Osteocyte (in vitro differentiated cells): Measurements from ENCODE around the gene WDR59. TPM values are rescaled to one million over a fixed set of nuclear protein-coding genes. Genes with fewer than 3 reads are reported as not detected.

Experiments used
- DNase-seq: peaks from one replicate; pipeline ENCODE4 v3.0.0; 2021; ENCODE audit warnings: mixed read lengths; ENCODE audit not compliant: unreplicated experiment; ENCODE audit errors: extremely low spot score
- H3K27ac Mint-ChIP-seq: one replicate; pipeline ENCODE4 v1.8.0; 2021; ENCODE audit warnings: mild to moderate bottlenecking, mixed read lengths; ENCODE audit not compliant: unreplicated experiment
- H3K27me3 Mint-ChIP-seq: one replicate; pipeline ENCODE4 v1.8.0; 2021; ENCODE audit warnings: mixed read lengths; ENCODE audit not compliant: unreplicated experiment
- H3K36me3 Mint-ChIP-seq: one replicate; pipeline ENCODE4 v1.8.0; 2021; ENCODE audit warnings: mixed read lengths; ENCODE audit not compliant: unreplicated experiment
- H3K4me1 Mint-ChIP-seq: one replicate; pipeline ENCODE4 v1.8.0; 2021; ENCODE audit warnings: mixed read lengths; ENCODE audit not compliant: unreplicated experiment
- H3K4me3 Mint-ChIP-seq: one replicate; pipeline ENCODE4 v1.8.0; 2021; ENCODE audit warnings: mild to moderate bottlenecking, moderate library complexity, mixed read lengths; ENCODE audit not compliant: unreplicated experiment
- H3K9me3 Mint-ChIP-seq: one replicate; pipeline ENCODE4 v1.8.0; 2021; ENCODE audit warnings: mixed read lengths; ENCODE audit not compliant: unreplicated experiment
- total RNA-seq: library from RNA; stranded (reverse); gene quantifications from 2 replicates; pipeline ENCODE4 v1.2.1, GENCODE V29; 2021
- TF ChIP-seq, protein P1 (sequence below): fragments of 200-600 bp; sonication (generic); IDR thresholded peaks from 2 replicates; pipeline ENCODE4 v1.5.0; 2021; ENCODE audit warnings: antibody characterized with exemption, mild to moderate bottlenecking, moderate library complexity

The WDR59 gene
- total RNA-seq, 1 donor from 2014 or later = 63.3 TPM

DNA sequence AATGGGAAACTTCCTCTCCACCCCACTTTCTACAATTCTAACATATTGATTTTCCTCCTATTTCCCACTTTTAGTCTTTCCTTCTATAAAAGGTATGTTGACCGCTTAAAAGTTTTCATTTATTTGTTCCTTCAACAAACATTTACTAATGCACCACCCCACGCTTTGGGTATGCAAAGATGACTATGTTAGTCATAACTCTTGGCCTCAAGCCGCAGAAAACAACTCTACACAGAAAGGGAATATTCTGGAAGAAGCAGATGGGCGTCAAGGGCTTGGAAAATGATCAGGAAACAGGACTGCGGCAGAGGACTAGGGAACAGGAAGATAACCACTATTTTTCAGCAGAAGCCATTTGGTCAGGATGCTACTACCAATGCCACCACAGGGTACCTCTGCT is 153.5 kb downstream of the WDR59 start:
- TF ChIP-seq, protein P1, sequence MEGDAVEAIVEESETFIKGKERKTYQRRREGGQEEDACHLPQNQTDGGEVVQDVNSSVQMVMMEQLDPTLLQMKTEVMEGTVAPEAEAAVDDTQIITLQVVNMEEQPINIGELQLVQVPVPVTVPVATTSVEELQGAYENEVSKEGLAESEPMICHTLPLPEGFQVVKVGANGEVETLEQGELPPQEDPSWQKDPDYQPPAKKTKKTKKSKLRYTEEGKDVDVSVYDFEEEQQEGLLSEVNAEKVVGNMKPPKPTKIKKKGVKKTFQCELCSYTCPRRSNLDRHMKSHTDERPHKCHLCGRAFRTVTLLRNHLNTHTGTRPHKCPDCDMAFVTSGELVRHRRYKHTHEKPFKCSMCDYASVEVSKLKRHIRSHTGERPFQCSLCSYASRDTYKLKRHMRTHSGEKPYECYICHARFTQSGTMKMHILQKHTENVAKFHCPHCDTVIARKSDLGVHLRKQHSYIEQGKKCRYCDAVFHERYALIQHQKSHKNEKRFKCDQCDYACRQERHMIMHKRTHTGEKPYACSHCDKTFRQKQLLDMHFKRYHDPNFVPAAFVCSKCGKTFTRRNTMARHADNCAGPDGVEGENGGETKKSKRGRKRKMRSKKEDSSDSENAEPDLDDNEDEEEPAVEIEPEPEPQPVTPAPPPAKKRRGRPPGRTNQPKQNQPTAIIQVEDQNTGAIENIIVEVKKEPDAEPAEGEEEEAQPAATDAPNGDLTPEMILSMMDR = no peak
- peaks cover 11% of the 10 kb centered on the region for H3K9me3 Mint-ChIP-seq
- H3K4me3 Mint-ChIP-seq = no peak overlapping the region
- no peaks in the 10 kb centered on the region for H3K4me1 Mint-ChIP-seq
- H3K27ac Mint-ChIP-seq = no peak overlapping the region
- no peak for DNase-seq
- peaks cover 35% of the 10 kb centered on the region for H3K27me3 Mint-ChIP-seq
- H3K36me3 Mint-ChIP-seq = no peaks in the 10 kb centered on the region

DNA sequence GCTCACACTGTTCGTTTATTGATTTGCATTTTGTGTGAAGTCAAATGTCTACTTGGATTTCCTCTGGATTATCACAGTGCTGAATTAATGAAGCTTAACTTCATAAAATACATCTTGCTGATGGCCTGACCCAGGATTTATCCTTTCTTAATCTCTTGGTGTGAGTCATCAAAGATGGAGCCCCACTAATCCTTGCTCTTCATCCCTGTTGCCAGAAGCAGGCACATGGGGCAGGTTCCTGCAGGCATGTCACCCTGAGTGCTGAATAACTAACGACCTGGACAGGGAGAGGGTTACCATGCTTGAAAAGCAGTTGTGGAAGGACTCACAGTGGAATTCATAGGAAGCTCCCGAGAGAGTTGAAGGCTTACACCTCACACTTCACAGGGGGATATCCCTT is 154.3 kb downstream of the WDR59 start:
- Mint-ChIP-seq H3K4me3 (no peak overlapping the region), H3K27me3 (peaks cover 37% of the 10 kb centered on the region), H3K9me3 (peaks cover 11% of the 10 kb centered on the region), H3K36me3 (no peaks in the 10 kb centered on the region), H3K4me1 (no peaks in the 10 kb centered on the region), H3K27ac (no peak overlapping the region)
- TF ChIP-seq, protein P1 = no peak
- DNase-seq = no peak

DNA sequence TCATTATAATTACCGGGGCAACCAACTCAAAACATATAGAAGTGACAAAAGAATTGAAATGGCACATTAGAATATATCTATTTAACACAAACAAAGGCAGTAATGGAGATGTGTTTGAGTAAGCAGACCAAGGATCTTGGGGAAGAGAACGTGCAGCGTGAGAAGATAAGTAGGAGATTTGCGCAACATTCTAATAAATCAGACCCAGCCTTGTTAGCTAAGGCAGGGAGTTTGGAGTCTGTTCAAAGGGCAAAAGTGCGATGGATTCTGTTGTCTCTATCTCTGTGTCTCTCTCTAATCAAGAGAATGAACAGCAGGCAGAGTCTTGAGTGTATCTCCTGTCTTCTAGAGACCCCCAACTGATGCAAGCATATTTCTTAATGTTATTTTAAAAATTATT is 155.3 kb downstream of the WDR59 start:
- no peaks in the 10 kb centered on the region for H3K4me1 Mint-ChIP-seq
- DNase-seq = no peak
- TF ChIP-seq, protein P1 = no peak
- no peak overlapping the region for H3K4me3 Mint-ChIP-seq
- peaks cover 11% of the 10 kb centered on the region for H3K9me3 Mint-ChIP-seq
- H3K36me3 Mint-ChIP-seq = no peaks in the 10 kb centered on the region
- no peak overlapping the region for H3K27ac Mint-ChIP-seq
- H3K27me3 Mint-ChIP-seq = peaks cover 38% of the 10 kb centered on the region

DNA sequence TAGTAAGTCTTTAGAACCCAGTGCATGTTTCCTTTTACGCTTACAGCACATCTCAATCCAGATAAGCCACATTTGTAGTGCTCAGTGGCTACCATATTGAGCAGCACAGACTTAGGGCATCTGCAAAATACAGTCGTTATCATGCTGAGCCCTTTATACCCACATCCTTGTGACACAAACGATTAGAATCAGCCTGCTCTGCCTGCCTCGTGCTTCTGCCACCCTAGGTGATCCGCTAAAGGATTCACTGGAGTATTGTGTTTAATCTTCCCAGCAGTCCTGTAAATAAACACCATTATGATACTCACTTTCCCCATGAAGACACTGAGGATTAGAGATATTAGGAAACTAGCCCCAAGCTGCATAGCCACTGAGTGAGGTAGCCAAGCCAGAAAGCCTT is 159.0 kb downstream of the WDR59 start:
- peaks cover 17% of the 10 kb centered on the region for H3K9me3 Mint-ChIP-seq
- no peaks in the 10 kb centered on the region for H3K4me1 Mint-ChIP-seq
- no peak overlapping the region for H3K27ac Mint-ChIP-seq
- H3K36me3 Mint-ChIP-seq = no peaks in the 10 kb centered on the region
- H3K27me3 Mint-ChIP-seq = peaks cover 51% of the 10 kb centered on the region
- no peak overlapping the region for H3K4me3 Mint-ChIP-seq
- no peak for DNase-seq
- TF ChIP-seq, protein P1 = no peak

DNA sequence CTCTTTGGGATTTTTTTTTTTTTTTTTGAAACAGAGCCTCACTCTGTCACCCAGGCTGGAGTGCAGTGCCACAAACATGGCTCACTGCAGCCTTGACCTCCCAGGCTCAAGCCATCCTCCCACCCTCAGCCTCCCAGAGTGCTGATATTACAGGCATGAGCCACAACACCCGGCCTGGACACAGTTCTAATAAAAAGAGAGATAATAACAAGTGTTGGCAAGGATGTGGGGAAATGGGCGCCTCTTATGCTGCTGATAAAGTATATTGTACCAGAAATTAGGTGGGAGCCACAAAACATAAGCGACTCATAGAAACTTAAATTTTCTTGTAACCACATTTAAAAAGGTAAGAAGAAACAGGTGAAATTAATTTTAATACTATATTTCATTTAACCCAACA is 159.9 kb downstream of the WDR59 start:
- H3K27me3 Mint-ChIP-seq = peaks cover 57% of the 10 kb centered on the region
- no peak for DNase-seq
- TF ChIP-seq, protein P1 = no peak
- no peak overlapping the region for H3K4me3 Mint-ChIP-seq
- peaks cover 23% of the 10 kb centered on the region for H3K9me3 Mint-ChIP-seq
- H3K4me1 Mint-ChIP-seq = no peaks in the 10 kb centered on the region
- H3K36me3 Mint-ChIP-seq = no peaks in the 10 kb centered on the region
- H3K27ac Mint-ChIP-seq = no peak overlapping the region

Other genes starting within 250 kb of the WDR59 start
- gene FA2H, start 210.3 kb downstream of the WDR59 start, total RNA-seq = not detected in 2 replicates
- gene ZNRF1, start 13.9 kb upstream of the WDR59 start, total RNA-seq = 30.9 and 32.1 TPM in 2 replicates
- gene LDHD, start 131.7 kb upstream of the WDR59 start, total RNA-seq = 1.2 and 1.3 TPM in 2 replicates
- gene ZFP1, start 163.4 kb upstream of the WDR59 start, total RNA-seq = 16.5 and 17.0 TPM in 2 replicates
- gene CTRB2, start 222.0 kb upstream of the WDR59 start, total RNA-seq = not detected in 2 replicates
- not detected in 2 replicates for gene CTRB1, start 233.9 kb upstream of the WDR59 start, total RNA-seq